GM10248 (cell line): Measurements from ENCODE around the gene PSMG1.

Source experiments
- CTCF ChIA-PET: fragments of 300-600 bp; sonication (Branson Sonifier 250); formaldehyde crosslinking; extraction: SDS; loops from one replicate; lab custom pipeline; 2021; ENCODE audit warnings: antibody characterized with exemption; lab: Yijun Ruan, JAX
- POLR2A ChIA-PET: fragments of 350-650 bp; sonication (Branson Sonifier 250); formaldehyde crosslinking; extraction: SDS; loops from one replicate; lab custom pipeline; 2020; ENCODE audit warnings: antibody characterized with exemption; lab: Yijun Ruan, JAX
- DNase-seq: peaks from one replicate; pipeline ENCODE4 v3.0.0; 2012; ENCODE audit errors: extremely low spot score
- TF ChIP-seq, protein P1 (sequence below): IDR thresholded peaks from 2 replicates; pipeline ENCODE4 v1.5.1; 2012; ENCODE audit warnings: mild to moderate bottlenecking, low read depth; ENCODE audit errors: extremely low read depth, missing control alignments, control extremely low read depth

PSMG1 gene

DNA sequence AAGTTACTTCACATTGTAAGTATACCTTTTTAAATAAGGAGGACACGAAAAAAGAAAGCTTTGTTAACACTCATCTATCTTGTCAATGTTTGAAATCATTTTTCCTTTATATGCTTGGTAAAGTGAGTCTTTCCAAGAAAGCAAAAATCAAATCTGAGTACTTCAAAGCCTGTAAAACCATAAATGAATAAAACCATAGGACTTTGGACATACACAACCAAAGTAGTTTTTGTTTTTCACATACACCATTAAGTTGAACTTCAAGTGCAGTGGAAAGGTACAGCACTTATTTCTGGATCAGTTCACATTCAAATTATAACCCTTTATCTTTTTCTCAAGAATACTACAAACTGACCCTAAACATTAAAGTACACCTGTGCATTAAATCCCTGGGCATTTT, 10.1 kb upstream of the PSMG1 start:
- TF ChIP-seq, protein P1, sequence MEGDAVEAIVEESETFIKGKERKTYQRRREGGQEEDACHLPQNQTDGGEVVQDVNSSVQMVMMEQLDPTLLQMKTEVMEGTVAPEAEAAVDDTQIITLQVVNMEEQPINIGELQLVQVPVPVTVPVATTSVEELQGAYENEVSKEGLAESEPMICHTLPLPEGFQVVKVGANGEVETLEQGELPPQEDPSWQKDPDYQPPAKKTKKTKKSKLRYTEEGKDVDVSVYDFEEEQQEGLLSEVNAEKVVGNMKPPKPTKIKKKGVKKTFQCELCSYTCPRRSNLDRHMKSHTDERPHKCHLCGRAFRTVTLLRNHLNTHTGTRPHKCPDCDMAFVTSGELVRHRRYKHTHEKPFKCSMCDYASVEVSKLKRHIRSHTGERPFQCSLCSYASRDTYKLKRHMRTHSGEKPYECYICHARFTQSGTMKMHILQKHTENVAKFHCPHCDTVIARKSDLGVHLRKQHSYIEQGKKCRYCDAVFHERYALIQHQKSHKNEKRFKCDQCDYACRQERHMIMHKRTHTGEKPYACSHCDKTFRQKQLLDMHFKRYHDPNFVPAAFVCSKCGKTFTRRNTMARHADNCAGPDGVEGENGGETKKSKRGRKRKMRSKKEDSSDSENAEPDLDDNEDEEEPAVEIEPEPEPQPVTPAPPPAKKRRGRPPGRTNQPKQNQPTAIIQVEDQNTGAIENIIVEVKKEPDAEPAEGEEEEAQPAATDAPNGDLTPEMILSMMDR: no peak
- ChIA-PET CTCF (no interaction called here), POLR2A (no interaction called here)
- no peak for DNase-seq

DNA sequence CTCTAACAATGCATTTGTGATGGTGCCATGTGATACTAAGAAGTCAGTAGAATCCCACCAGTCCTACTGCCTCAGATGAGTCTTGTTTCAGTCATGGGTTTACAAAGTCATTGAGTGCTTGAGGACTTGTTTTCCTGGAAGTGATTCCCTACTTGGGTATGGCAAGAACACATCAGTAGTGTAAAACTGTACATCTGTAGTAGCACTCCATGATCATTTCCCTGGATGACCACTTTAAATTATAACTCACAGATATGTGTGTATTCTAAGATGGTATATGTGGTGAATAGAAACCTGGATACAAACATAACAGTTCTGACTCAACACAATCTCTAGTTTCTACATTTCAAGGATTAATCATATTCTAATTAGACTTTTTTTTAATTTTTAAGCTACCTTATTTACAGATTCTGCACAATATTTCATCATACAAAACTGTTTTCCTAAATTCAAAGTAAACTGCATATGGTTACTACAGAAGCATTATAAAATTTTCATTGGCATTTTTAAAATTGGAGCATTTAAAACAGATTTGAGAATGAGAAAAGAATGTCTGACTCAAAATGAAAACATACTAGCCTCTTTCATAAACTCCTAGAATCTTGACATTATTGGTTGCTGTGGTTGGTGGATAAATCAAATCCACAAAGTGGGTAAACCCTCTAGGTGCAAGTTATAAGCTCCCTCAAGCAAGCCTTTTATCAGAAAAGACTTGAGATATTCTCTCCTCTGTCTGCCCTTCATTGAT, 6.8 kb upstream of the PSMG1 start:
- DNase-seq: no peak
- POLR2A ChIA-PET: no interaction called here
- CTCF ChIA-PET: interaction anchor here (1.0 to 1.8 kb wide), 3 partner anchors 8 to 29 kb away, joined by 3 to 5 read pairs (median 3); no protein-coding TSS in a partner anchor
- TF ChIP-seq, protein P1: no peak

DNA sequence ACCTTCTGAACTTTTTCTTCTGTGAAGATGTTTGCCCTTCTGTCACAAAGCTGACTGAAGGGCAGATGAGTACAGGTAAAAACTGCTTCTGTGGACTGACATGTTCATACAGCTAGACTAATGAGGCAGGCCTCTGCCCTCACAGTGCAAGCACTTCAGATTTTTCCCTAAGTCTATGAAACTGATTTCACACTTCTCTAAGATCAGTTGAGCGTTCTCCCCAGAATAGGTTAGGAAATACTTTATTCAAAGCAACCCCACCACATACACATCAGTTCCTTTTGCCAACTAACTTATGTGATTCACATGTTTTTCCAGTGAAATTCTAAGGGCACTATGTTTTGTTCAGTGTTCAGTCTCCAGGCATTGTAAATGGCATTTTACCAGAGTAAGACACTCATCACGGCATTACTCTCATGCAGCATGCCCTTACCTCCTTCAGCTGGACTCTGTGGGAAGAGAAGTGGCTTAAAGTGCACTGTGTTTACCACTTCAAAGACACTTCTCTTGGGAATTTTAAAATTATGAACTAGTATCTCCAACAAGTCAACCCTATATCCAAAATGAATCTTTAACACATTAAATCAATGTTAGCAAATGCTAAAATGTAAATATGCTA, 5.4 kb upstream of the PSMG1 start:
- POLR2A ChIA-PET: no interaction called here
- CTCF ChIA-PET: interaction anchor here (0.7 to 1.2 kb wide), 2 partner anchors 9 to 31 kb away, joined by 3 read pairs; no protein-coding TSS in a partner anchor
- DNase-seq: no peak
- TF ChIP-seq, protein P1: no peak

DNA sequence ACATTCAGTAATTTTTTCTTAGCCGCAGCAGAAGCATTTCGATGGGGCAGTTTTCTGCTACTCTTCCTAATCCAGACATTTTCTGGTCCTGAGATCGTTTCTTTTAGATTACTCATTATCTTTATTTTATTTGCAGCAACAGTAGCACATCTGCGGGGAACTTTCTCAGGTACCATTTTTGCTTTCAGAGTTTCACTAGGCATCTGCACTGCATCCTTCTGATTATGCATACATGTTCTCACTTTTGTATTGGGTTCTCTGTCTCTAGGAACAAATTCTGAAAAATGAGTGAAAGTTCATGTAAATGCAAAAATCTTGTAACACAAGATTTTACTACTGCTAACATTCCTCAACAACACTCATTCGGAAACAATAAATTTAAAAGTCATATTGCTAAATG, 3.9 kb upstream of the PSMG1 start:
- TF ChIP-seq, protein P1: no peak
- DNase-seq: no peak
- ChIA-PET POLR2A (interaction anchor here (0.6 kb wide), 1 partner anchor 117 kb away, joined by 3 read pairs; no protein-coding TSS in a partner anchor), CTCF (interaction anchor here (1.8 kb wide), 1 partner anchor 14 kb away, joined by 5 read pairs; no protein-coding TSS in a partner anchor)

DNA sequence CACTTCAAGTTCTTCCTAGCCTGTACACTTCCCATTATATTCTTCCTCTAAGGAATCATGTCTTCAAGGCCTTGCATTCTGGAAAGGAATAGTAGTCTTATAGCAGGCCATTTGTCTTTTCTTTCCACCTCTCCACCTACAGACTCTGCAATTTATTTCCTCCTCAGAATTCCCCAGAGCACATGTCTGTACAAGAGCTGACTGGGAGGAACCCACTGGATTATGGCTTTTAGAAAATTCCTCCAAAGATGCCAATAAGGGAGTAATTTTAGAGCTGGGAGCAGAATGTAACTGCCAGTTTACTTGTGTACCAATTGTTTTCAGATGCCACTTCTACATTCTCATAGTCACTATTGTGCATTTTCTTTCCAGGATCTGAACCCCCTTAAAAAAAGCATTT, 3.4 kb upstream of the PSMG1 start:
- DNase-seq: no peak
- TF ChIP-seq, protein P1: no peak
- ChIA-PET CTCF (interaction anchor here (1.8 kb wide), 1 partner anchor 14 kb away, joined by 5 read pairs; no protein-coding TSS in a partner anchor), POLR2A (no interaction called here)

DNA sequence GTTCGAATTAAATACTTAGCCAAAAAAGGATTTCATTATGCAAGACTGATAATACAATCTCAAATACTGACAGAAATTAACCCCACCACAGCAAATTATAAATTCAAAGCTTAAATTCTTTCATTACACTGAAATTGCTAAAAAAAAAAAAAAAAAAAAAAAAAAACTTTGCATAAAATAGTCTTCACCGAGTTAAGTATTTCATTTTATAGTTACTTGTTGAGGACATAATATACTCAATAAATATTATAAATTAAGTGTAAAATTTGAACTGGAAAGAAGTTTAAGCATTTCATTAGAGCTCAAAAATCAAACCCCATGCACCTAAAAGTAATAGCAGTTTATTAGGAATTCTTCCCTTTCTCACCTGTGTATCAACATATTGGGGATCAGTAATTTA, 1.9 kb upstream of the PSMG1 start:
- TF ChIP-seq, protein P1: no peak
- ChIA-PET POLR2A (no interaction called here), CTCF (no interaction called here)
- no peak for DNase-seq
